ENCODE measurements around the gene KIAA1549. TPM values are rescaled to one million over a fixed set of nuclear protein-coding genes. Genes with fewer than 3 reads are reported as not detected.

KIAA1549 gene
- total and polyA plus RNA-seq, 9 of the 15 experiments (the other 6 are each of a cell fraction or from before 2014, with no cell fraction given), result 0.01 to 0.29 (median 0.07) TPM

- no peak for TF ChIP-seq CUX1 (CRISPR knock-in tag; IDR thresholded peaks at IDR 0.05)
- TF ChIP-seq ZNF785 (CRISPR knock-in tag; IDR thresholded peaks at IDR 0.05), result no peak
- TF ChIP-seq ZNF184 (CRISPR knock-in tag; IDR thresholded peaks at IDR 0.05), result no peak
- TF ChIP-seq CBX3 (IDR thresholded peaks at IDR 0.05; ENCODE audit: borderline replicate concordance in 1 of 2, low read length in 2 of 2), result no peak
- TF ChIP-seq MLX (CRISPR knock-in tag; conservative IDR thresholded peaks at IDR 0.05), result no peak
- no peak for TF ChIP-seq SRSF1 (IDR thresholded peaks at IDR 0.05; ENCODE audit: low read depth, low read length)
- TF ChIP-seq ZNF551 (CRISPR knock-in tag; IDR thresholded peaks at IDR 0.05), result no peak
- no peak for TF ChIP-seq KLF1 (tag; IDR thresholded peaks at IDR 0.05)
- no peak for TF ChIP-seq DEAF1 (CRISPR knock-in tag; IDR thresholded peaks at IDR 0.05)
- TF ChIP-seq SMARCC2 (IDR thresholded peaks at IDR 0.05; ENCODE audit: low read depth), result no peak
- peak; percentile 64 for TF ChIP-seq CEBPB (tag; IDR thresholded peaks at IDR 0.05)
- TF ChIP-seq ZNF655 (CRISPR knock-in tag; IDR thresholded peaks at IDR 0.05), result no peak
- TF ChIP-seq CTBP1 (IDR thresholded peaks at IDR 0.05; ENCODE audit: borderline replicate concordance), result peak; percentile 34; the same call in 1 of the 2 replicates
- no peak for TF ChIP-seq HNRNPH1 (optimal IDR thresholded peaks at IDR 0.05; ENCODE audit: low read depth, low read length)
- TF ChIP-seq CTCFL (IDR thresholded peaks at IDR 0.05; ENCODE audit: borderline replicate concordance, insufficient read depth, low read depth, low read length, poor library complexity, severe bottlenecking), result no peak
- TF ChIP-seq THRAP3 (IDR thresholded peaks at IDR 0.05; ENCODE audit: borderline replicate concordance), result no peak
- no peak for TF ChIP-seq NONO (IDR thresholded peaks at IDR 0.05; ENCODE audit: low read depth in 2 of 2, low read length in 1 of 2)
These were observed 105.4 kb downstream of the KIAA1549 start (continued) for GRCh38 chr7:138875794-138876193.
